Endothelial cell of umbilical vein (primary cell): ENCODE measurements around the gene MYRIP. TPM values are rescaled to one million over a fixed set of nuclear protein-coding genes. Genes with fewer than 3 reads are reported as not detected.

Experiments
- BruUV-seq: library from RNA; stranded (reverse); fragments of 400-500 nt; replicated peaks from 2 replicates; lab custom pipeline; 2021; lab: Mats Ljungman, UMichigan
- CTCF ChIA-PET: fragments of 300-600, 350-600 bp; sonication (Branson Sonifier 250); formaldehyde crosslinking; loops from one replicate; lab custom pipeline; 2021; ENCODE audit warnings: antibody characterized with exemption, inconsistent platforms; lab: Charles Lee
- POLR2A ChIA-PET: fragments of 300-600, 350-600 bp; sonication (Branson Sonifier 250); formaldehyde crosslinking; loops from one replicate; lab custom pipeline; 2021; ENCODE audit warnings: antibody characterized with exemption, inconsistent platforms; lab: Charles Lee
- DNase-seq: peaks from one replicate; pipeline ENCODE4 v3.0.0-alpha.2; 2011; ENCODE audit warnings: low read depth, low spot score
- FAIRE-seq: peaks from 2 replicates; lab custom pipeline; 2011; peaks lifted over from hg19 to GRCh38; lab: Jason Lieb, UNC
- H2AFZ ChIP-seq: 2 replicates; pipeline ENCODE4 v1.6.0; 2012; ENCODE audit warnings: low read depth, low read length, control low read depth, inconsistent platforms
- H3K27ac ChIP-seq: 2 replicates; pipeline ENCODE4 v1.5.1; 2011; ENCODE audit warnings: low read depth, mild to moderate bottlenecking, control low read depth, low read length, moderate library complexity; ENCODE audit not compliant: insufficient read depth
- H3K27me3 ChIP-seq, 2 experiments: 2 replicates each; pipeline versions ENCODE4 v1.6.0 to v1.6.1; 2011; ENCODE audit warnings: low read length in 2 of 2, mixed read lengths in 1 of 2; ENCODE audit not compliant: control insufficient read depth in 2 of 2, insufficient read depth in 2 of 2
- H3K36me3 ChIP-seq, 2 experiments: 2 replicates in 1 of 2; 3 replicates in 1 of 2; pipeline ENCODE4 v1.5.1; 2011; ENCODE audit warnings: low read length in 2 of 2, mild to moderate bottlenecking in 1 of 2, moderate library complexity in 1 of 2; ENCODE audit not compliant: control insufficient read depth in 2 of 2, insufficient read depth in 2 of 2; ENCODE audit errors: extremely low read depth in 1 of 2
- H3K4me1 ChIP-seq: 3 replicates; pipeline ENCODE4 v1.5.1; 2011; ENCODE audit warnings: mild to moderate bottlenecking, low read length; ENCODE audit not compliant: control insufficient read depth, insufficient read depth; ENCODE audit errors: extremely low read depth
- H3K4me2 ChIP-seq: 2 replicates; pipeline ENCODE4 v1.6.1; 2011; ENCODE audit warnings: low read length, control low read depth, mixed read lengths; ENCODE audit not compliant: insufficient read depth
- H3K4me3 ChIP-seq, 3 experiments: fragments of 200-600 bp in 1 of 3; sonication (generic), shearing (Covaris generic) in 1 of 3; replicated peaks in 1 of 3; 2 replicates each; pipeline ENCODE4 v1.5.1; 2011 to 2016; ENCODE audit warnings: control low read depth in 3 of 3, low read length in 3 of 3, mild to moderate bottlenecking in 2 of 3, inconsistent platforms in 1 of 3, low read depth in 1 of 3, moderate library complexity in 1 of 3; ENCODE audit not compliant: insufficient read depth in 1 of 3
- H3K79me2 ChIP-seq: 2 replicates; pipeline ENCODE4 v1.6.0; 2012; ENCODE audit warnings: low read length, inconsistent platforms; ENCODE audit not compliant: control insufficient read depth, insufficient read depth
- H3K9ac ChIP-seq: replicated peaks from 2 replicates; pipeline ENCODE3; 2011; ENCODE audit warnings: low read length, control low read depth; ENCODE audit not compliant: insufficient read depth; ENCODE audit errors: extremely low read depth
- H3K9me1 ChIP-seq: replicated peaks from 3 replicates; pipeline ENCODE4 v1.6.0; 2011; ENCODE audit warnings: mild to moderate bottlenecking, low read length; ENCODE audit not compliant: control insufficient read depth, insufficient read depth; ENCODE audit errors: extremely low read depth
- H3K9me3 ChIP-seq: replicated peaks from 2 replicates; pipeline ENCODE4 v1.5.1; 2012; ENCODE audit warnings: low read length, inconsistent platforms; ENCODE audit not compliant: control insufficient read depth, insufficient read depth
- H4K20me1 ChIP-seq: replicated peaks from 2 replicates; pipeline ENCODE3; 2011; ENCODE audit warnings: mild to moderate bottlenecking, low read length; ENCODE audit not compliant: control insufficient read depth, insufficient read depth; ENCODE audit errors: extremely low read depth
- EZH2 ChIP-seq: IDR thresholded peaks from 2 replicates; pipeline ENCODE4 v1.6.1; 2012; ENCODE audit warnings: borderline replicate concordance, low read depth, mild to moderate bottlenecking, moderate library complexity, low read length, inconsistent platforms; ENCODE audit not compliant: severe bottlenecking
- FOS ChIP-seq: IDR thresholded peaks from 2 replicates; pipeline ENCODE4 v1.6.1; 2011; ENCODE audit warnings: mild to moderate bottlenecking, low read length, moderate library complexity, borderline replicate concordance; ENCODE audit not compliant: insufficient read depth
- GATA2 ChIP-seq: IDR thresholded peaks from 2 replicates; pipeline ENCODE4 v1.7.0; 2011; ENCODE audit warnings: low read depth, mild to moderate bottlenecking, moderate library complexity, mixed read lengths, low read length; ENCODE audit not compliant: insufficient read length, insufficient read depth
- JUN ChIP-seq: IDR thresholded peaks from 2 replicates; pipeline ENCODE4 v1.6.1; 2011; ENCODE audit warnings: borderline replicate concordance, low read depth; ENCODE audit not compliant: insufficient read length, insufficient read depth
- MAX ChIP-seq: IDR thresholded peaks from 2 replicates; pipeline ENCODE4 v1.6.1; 2011; ENCODE audit not compliant: insufficient read depth, insufficient read length
- MYC ChIP-seq: IDR thresholded peaks from one replicate; pipeline ENCODE4 v1.6.1; 2011; ENCODE audit warnings: mild to moderate bottlenecking, low read depth, low read length
- POLR2A ChIP-seq: IDR thresholded peaks from 2 replicates; pipeline ENCODE4 v1.6.1; 2012; ENCODE audit warnings: low read depth, mild to moderate bottlenecking, control low read depth, low read length
- POLR2AphosphoS5 ChIP-seq: IDR thresholded peaks from 2 replicates; pipeline ENCODE4 v1.6.1; 2012; ENCODE audit warnings: low read depth, mild to moderate bottlenecking, control low read depth, low read length, moderate library complexity; ENCODE audit not compliant: insufficient read depth
- dilution Hi-C: fragments of 300-500 bp; cut with MboI; formaldehyde crosslinking; loops from one replicate; pipeline ENCODE4 v1.15.0; 2019; ENCODE audit warnings: low sequenced_read_pairs; ENCODE audit not compliant: extremely low pct_ligation_motif_present
- intact Hi-C: fragments of 100-400 bp; cut with micrococcal nuclease; formaldehyde crosslinking; loops from one replicate; pipeline ENCODE4 v1.10.0; 2022
- polyA plus RNA-seq, 4 experiments: library from polyadenylated mRNA; depleted of rRNA in 3 of 4; stranded (reverse) in 3 of 4; unstranded in 1 of 4; fragments of >200 nt; gene quantifications; 2 replicates each; pipeline versions ENCODE4 v1.2.1 to v1.2.3, GENCODE V29; 2011 to 2012; ENCODE audit warnings: missing spikeins in 1 of 4
- total RNA-seq: library from RNA; stranded (reverse); gene quantifications from 2 replicates; pipeline ENCODE4 v1.2.3, GENCODE V29; 2021
- TF ChIP-seq, protein P1 (sequence below), 2 donors: IDR thresholded peaks; 1 replicate in 1 of 2; 2 replicates in 1 of 2; pipeline ENCODE4 v1.5.1; 2011; ENCODE audit warnings: low read length in 2 of 2, mild to moderate bottlenecking in 2 of 2, moderate library complexity in 2 of 2, control low read depth in 1 of 2, inconsistent platforms in 1 of 2, low read depth in 1 of 2; ENCODE audit not compliant: insufficient read depth in 1 of 2; ENCODE audit errors: extremely low read depth in 1 of 2

MYRIP gene
- total and polyA plus RNA-seq, 2 donors (not counting 3 experiments of a cell fraction or from before 2014, with no cell fraction given), result 6.7 to 11.9 TPM

GRCh38 chr3:40118091-40118490, 308.7 kb downstream of the MYRIP start:
- CTCF ChIA-PET, result interaction anchor here (1.3 to 1.5 kb wide), 2 partner anchors 20 to 394 kb away, joined by 3 to 7 read pairs; no protein-coding TSS in a partner anchor
- Histone ChIP-seq H3K4me3 (no peak overlapping the region), H2AFZ (no peak overlapping the region), H3K79me2 (no peaks in the 10 kb centered on the region), H3K4me2 (no peak overlapping the region), H3K9ac (no peak overlapping the region), H3K9me1 (no peaks in the 10 kb centered on the region), H4K20me1 (no peaks in the 10 kb centered on the region), H3K4me1 (no peaks in the 10 kb centered on the region), H3K9me3 (no peaks in the 10 kb centered on the region), H3K27ac (no peak overlapping the region), H3K36me3 (no peaks in the 10 kb centered on the region), H3K27me3 (no peaks in the 10 kb centered on the region)
- dilution Hi-C loops, result no loop called here
- FAIRE-seq (no peak), DNase-seq (no peak)
- TF ChIP-seq GATA2, result no peak
- TF ChIP-seq MAX, result no peak
- TF ChIP-seq, protein P1, sequence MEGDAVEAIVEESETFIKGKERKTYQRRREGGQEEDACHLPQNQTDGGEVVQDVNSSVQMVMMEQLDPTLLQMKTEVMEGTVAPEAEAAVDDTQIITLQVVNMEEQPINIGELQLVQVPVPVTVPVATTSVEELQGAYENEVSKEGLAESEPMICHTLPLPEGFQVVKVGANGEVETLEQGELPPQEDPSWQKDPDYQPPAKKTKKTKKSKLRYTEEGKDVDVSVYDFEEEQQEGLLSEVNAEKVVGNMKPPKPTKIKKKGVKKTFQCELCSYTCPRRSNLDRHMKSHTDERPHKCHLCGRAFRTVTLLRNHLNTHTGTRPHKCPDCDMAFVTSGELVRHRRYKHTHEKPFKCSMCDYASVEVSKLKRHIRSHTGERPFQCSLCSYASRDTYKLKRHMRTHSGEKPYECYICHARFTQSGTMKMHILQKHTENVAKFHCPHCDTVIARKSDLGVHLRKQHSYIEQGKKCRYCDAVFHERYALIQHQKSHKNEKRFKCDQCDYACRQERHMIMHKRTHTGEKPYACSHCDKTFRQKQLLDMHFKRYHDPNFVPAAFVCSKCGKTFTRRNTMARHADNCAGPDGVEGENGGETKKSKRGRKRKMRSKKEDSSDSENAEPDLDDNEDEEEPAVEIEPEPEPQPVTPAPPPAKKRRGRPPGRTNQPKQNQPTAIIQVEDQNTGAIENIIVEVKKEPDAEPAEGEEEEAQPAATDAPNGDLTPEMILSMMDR (IDR thresholded peaks at IDR 0.05; ENCODE audit: extremely low read depth in 1 of 2, insufficient read depth in 1 of 2, low read depth in 1 of 2, low read length in 2 of 2), result no peak
- TF ChIP-seq MYC, result no peak
- TF ChIP-seq POLR2AphosphoS5, result no peak
- no peak for TF ChIP-seq EZH2
- no peak for TF ChIP-seq POLR2A
- no peak for TF ChIP-seq JUN
- TF ChIP-seq FOS, result no peak
- POLR2A ChIA-PET, result no interaction called here
- intact Hi-C loops, result no loop called here
- no TSS peak for BruUV-seq
